A549 treated with CORT108297 at 1 μM for 4 hours (cell line): Measurements from ENCODE around the gene PFDN2. TPM values are rescaled to one million over a fixed set of nuclear protein-coding genes. Genes with fewer than 3 reads are reported as not detected.

Source experiments
- total RNA-seq: library from RNA; stranded (reverse); fragments of 200-300 nt; extraction: Qiagen RNA extraction; gene quantifications from 5 replicates; pipeline ENCODE4 v1.2.3, GENCODE V29; 2022

Gene PFDN2
- total RNA-seq: 112 to 136 TPM (median 117 TPM) in 5 replicates

GRCh38 chr1:161117759-161118581 lies at the start of gene PFDN2, which contains the start of gene NIT1:
Gene PFDN2 (minus strand): TSS chr1:161118037. CDS start chr1:161118026, 11 bp downstream.
Gene NIT1 (plus strand): TSS chr1:161118105. CDS start chr1:161118177, 72 bp downstream.

GRCh38 chr1:161165742-161166668 lies 48.2 kb upstream of the PFDN2 start, which contains the start of gene PPOX:
Gene PPOX (plus strand): TSS chr1:161166426. CDS start chr1:161166848, 422 bp downstream.

GRCh38 chr1:161159087-161159912 lies 41.5 kb upstream of the PFDN2 start, which contains the start of gene USP21:
Gene USP21 (plus strand): TSS chr1:161159500. CDS start chr1:161160641, 1,141 bp downstream.

GRCh38 chr1:161153682-161154337 lies 36.0 kb upstream of the PFDN2 start, which contains the start of gene UFC1:
Gene UFC1 (plus strand): TSS chr1:161153978. CDS start chr1:161153998, 20 bp downstream.

GRCh38 chr1:161132410-161133219 lies 14.8 kb upstream of the PFDN2 start, which contains the start of gene DEDD:
Gene DEDD (minus strand): TSS chr1:161132667. CDS start chr1:161124462, 8,205 bp downstream.

GRCh38 chr1:161098210-161099068 lies 19.4 kb downstream of the PFDN2 start, which contains the start of gene KLHDC9:
Gene KLHDC9 (plus strand): TSS chr1:161098361. CDS start chr1:161098536, 175 bp downstream.

GRCh38 chr1:161089251-161089924 lies 28.4 kb downstream of the PFDN2 start, which contains the start of gene NECTIN4:
Gene NECTIN4 (minus strand): TSS chr1:161089558. CDS start chr1:161089296, 262 bp downstream.

GRCh38 chr1:161069731-161070270 lies 48.0 kb downstream of the PFDN2 start, which contains the start of gene ARHGAP30:
Gene ARHGAP30 (minus strand): TSS chr1:161069891. CDS start chr1:161069624, 267 bp downstream.

Other genes with a start within 250 kb of the PFDN2 start
- gene ITLN1, start 232.9 kb downstream of the PFDN2 start, total RNA-seq: not detected in 5 replicates
- gene ITLN2, start 163.2 kb downstream of the PFDN2 start, total RNA-seq: 0.13 to 0.34 TPM (median 0.24 TPM) in 4 of 5 replicates, not detected in the other
- gene F11R, start 96.9 kb downstream of the PFDN2 start, total RNA-seq: 30.7 to 59.9 TPM (median 54.1 TPM) in 5 replicates
- gene TSTD1, start 79.1 kb downstream of the PFDN2 start, total RNA-seq: 0.20 to 0.42 TPM (median 0.29 TPM) in 4 of 5 replicates, not detected in the other
- gene USF1, start 72.1 kb downstream of the PFDN2 start, total RNA-seq: 44.2 to 52.9 TPM (median 51.4 TPM) in 5 replicates
- gene ARHGAP30, start 48.1 kb downstream of the PFDN2 start, total RNA-seq: 0.05 to 0.14 TPM (median 0.07 TPM) in 5 replicates
- gene NECTIN4, start 28.5 kb downstream of the PFDN2 start, total RNA-seq: 1.6 to 1.9 TPM (median 1.8 TPM) in 5 replicates
- 1.1 to 2.7 TPM (median 1.8 TPM) in 5 replicates for gene KLHDC9, start 19.7 kb downstream of the PFDN2 start, total RNA-seq
- gene NIT1, start 68 bp upstream of the PFDN2 start, total RNA-seq: 29.5 to 35.9 TPM (median 35.1 TPM) in 5 replicates
- gene DEDD, start 14.6 kb upstream of the PFDN2 start, total RNA-seq: 27.6 to 33.6 TPM (median 31.9 TPM) in 5 replicates
- 84.9 to 147 TPM (median 87.3 TPM) in 5 replicates for gene UFC1, start 35.9 kb upstream of the PFDN2 start, total RNA-seq
- 19.0 to 27.5 TPM (median 25.0 TPM) in 5 replicates for gene USP21, start 41.5 kb upstream of the PFDN2 start, total RNA-seq
- 11.1 to 18.1 TPM (median 16.2 TPM) in 5 replicates for gene PPOX, start 48.4 kb upstream of the PFDN2 start, total RNA-seq
- gene B4GALT3, start 59.5 kb upstream of the PFDN2 start, total RNA-seq: 24.9 to 30.4 TPM (median 29.2 TPM) in 5 replicates
- 0.01 TPM in 2 of 5 replicates, not detected in the others for gene ADAMTS4, start 81.0 kb upstream of the PFDN2 start, total RNA-seq
- 78.3 to 97.7 TPM (median 84.9 TPM) in 5 replicates for gene NDUFS2, start 84.3 kb upstream of the PFDN2 start, total RNA-seq
- gene FCER1G, start 97.3 kb upstream of the PFDN2 start, total RNA-seq: 0.16 to 0.36 TPM in 2 of 5 replicates, not detected in the others
- not detected in 5 replicates for gene APOA2, start 105.6 kb upstream of the PFDN2 start, total RNA-seq
- 9.2 to 11.4 TPM (median 11.3 TPM) in 5 replicates for gene TOMM40L, start 108.0 kb upstream of the PFDN2 start, total RNA-seq
- gene NR1I3, start 120.2 kb upstream of the PFDN2 start, total RNA-seq: 0.06 to 0.15 TPM (median 0.08 TPM) in 3 of 5 replicates, not detected in the others
- gene PCP4L1, start 140.7 kb upstream of the PFDN2 start, total RNA-seq: 0.06 to 0.13 TPM (median 0.07 TPM) in 4 of 5 replicates, not detected in the other
- gene MPZ, start 191.9 kb upstream of the PFDN2 start, total RNA-seq: 0.18 to 0.40 TPM (median 0.30 TPM) in 5 replicates
- 236 to 259 TPM (median 248 TPM) in 5 replicates for gene SDHC, start 196.3 kb upstream of the PFDN2 start, total RNA-seq
- 0.13 to 0.40 TPM (median 0.17 TPM) in 4 of 5 replicates, not detected in the other for gene CFAP126, start 249.8 kb upstream of the PFDN2 start, total RNA-seq